IMR-90 (cell line): ENCODE measurements around the gene CRIM1. TPM values are rescaled to one million over a fixed set of nuclear protein-coding genes. Genes with fewer than 3 reads are reported as not detected.

ENCODE experiments used
- ATAC-seq: fragments of 200-7000 bp; cut with Tn5 transposase; 2 replicates; pipeline ENCODE4 v1.9.1; 2020; ENCODE audit warnings: low read depth, mild to moderate bottlenecking, moderate library complexity
- BruUV-seq: library from RNA; stranded (reverse); fragments of 400-500 nt; replicated peaks from 2 replicates; lab custom pipeline; 2021; lab: Mats Ljungman, UMichigan
- CTCF ChIA-PET: fragments of 300-600 bp; formaldehyde crosslinking; extraction: SDS; loops from one replicate; lab custom pipeline; 2021; ENCODE audit warnings: antibody characterized with exemption; lab: Yijun Ruan, JAX
- POLR2A ChIA-PET: fragments of 300-600 bp; sonication (Branson Sonifier 250); formaldehyde crosslinking; loops from one replicate; lab custom pipeline; 2022; ENCODE audit warnings: antibody characterized with exemption; ENCODE audit not compliant: unreplicated experiment; lab: Charles Lee
- DNase-seq: peaks from one replicate; pipeline ENCODE4 v3.0.0; 2013
- H2AFZ ChIP-seq: replicated peaks from 2 replicates; pipeline ENCODE3; 2013; ENCODE audit warnings: low read length, mild to moderate bottlenecking; ENCODE audit not compliant: poor library complexity
- H2AK5ac ChIP-seq: 2 replicates; pipeline ENCODE4 v1.6.1; 2013; ENCODE audit warnings: low read depth, low read length, inconsistent platforms
- H2AK9ac ChIP-seq: replicated peaks from 2 replicates; pipeline ENCODE3; 2013; ENCODE audit warnings: mild to moderate bottlenecking, low read depth, low read length, moderate library complexity; ENCODE audit not compliant: poor library complexity
- H2BK120ac ChIP-seq: 2 replicates; pipeline ENCODE4 v1.6.1; 2013; ENCODE audit warnings: low read depth, low read length, inconsistent platforms
- H2BK15ac ChIP-seq: 3 replicates; pipeline ENCODE4 v1.6.1; 2013; ENCODE audit warnings: low read depth, low read length, inconsistent platforms
- H2BK20ac ChIP-seq: 2 replicates; pipeline ENCODE4 v1.6.1; 2013; ENCODE audit warnings: low read depth, mild to moderate bottlenecking, inconsistent platforms, low read length, moderate library complexity
- H2BK5ac ChIP-seq: 2 replicates; pipeline ENCODE4 v1.6.1; 2013; ENCODE audit warnings: mild to moderate bottlenecking, low read depth, low read length, inconsistent platforms; ENCODE audit not compliant: poor library complexity, severe bottlenecking
- H3K14ac ChIP-seq: replicated peaks from 2 replicates; pipeline ENCODE4 v1.6.1; 2013; ENCODE audit warnings: low read depth, low read length, inconsistent platforms
- H3K18ac ChIP-seq: 2 replicates; pipeline ENCODE4 v1.6.1; 2013; ENCODE audit warnings: low read depth, low read length, control low read depth
- H3K23ac ChIP-seq: 2 replicates; pipeline ENCODE4 v1.6.1; 2013; ENCODE audit warnings: low read depth, low read length, inconsistent platforms
- H3K27ac ChIP-seq: 2 replicates; pipeline ENCODE4 v1.5.1; 2013; ENCODE audit warnings: mild to moderate bottlenecking, control low read depth, low read length; ENCODE audit not compliant: insufficient read depth
- H3K27me3 ChIP-seq: 2 replicates; pipeline ENCODE4 v1.6.1; 2013; ENCODE audit warnings: low read length; ENCODE audit not compliant: control insufficient read depth, insufficient read depth
- H3K36me3 ChIP-seq: 2 replicates; pipeline ENCODE4 v1.6.1; 2013; ENCODE audit warnings: low read length, mixed read lengths; ENCODE audit not compliant: control insufficient read depth, insufficient read depth
- H3K4ac ChIP-seq: 2 replicates; pipeline ENCODE4 v1.6.1; 2013; ENCODE audit warnings: low read depth, low read length, inconsistent platforms
- H3K4me1 ChIP-seq: 2 replicates; pipeline ENCODE4 v1.6.1; 2013; ENCODE audit warnings: low read length, mixed read lengths; ENCODE audit not compliant: control insufficient read depth, insufficient read depth
- H3K4me2 ChIP-seq: 2 replicates; pipeline ENCODE4 v1.6.1; 2013; ENCODE audit warnings: low read depth, mild to moderate bottlenecking, control low read depth, low read length, moderate library complexity
- H3K4me3 ChIP-seq: 2 replicates; pipeline ENCODE4 v1.5.1; 2013; ENCODE audit warnings: low read depth, mild to moderate bottlenecking, control low read depth, low read length, moderate library complexity; ENCODE audit not compliant: insufficient read depth
- H3K56ac ChIP-seq: 2 replicates; pipeline ENCODE4 v1.6.1; 2013; ENCODE audit warnings: low read length, inconsistent platforms; ENCODE audit not compliant: insufficient read depth; ENCODE audit errors: extremely low read depth
- H3K79me1 ChIP-seq, 2 experiments: 2 replicates each; pipeline ENCODE4 v1.6.1; 2013; ENCODE audit warnings: low read length in 2 of 2, inconsistent platforms in 1 of 2, low read depth in 1 of 2
- H3K9ac ChIP-seq: 2 replicates; pipeline ENCODE4 v1.6.1; 2013; ENCODE audit warnings: low read depth, low read length, control low read depth
- H3K9me1 ChIP-seq: 2 replicates; pipeline ENCODE4 v1.6.1; 2013; ENCODE audit warnings: low read length, inconsistent platforms; ENCODE audit not compliant: insufficient read depth
- H3K9me3 ChIP-seq: 2 replicates; pipeline ENCODE4 v1.6.1; 2013; ENCODE audit warnings: low read length; ENCODE audit not compliant: control insufficient read depth, insufficient read depth
- H4K20me1 ChIP-seq: 2 replicates; pipeline ENCODE4 v1.6.1; 2013; ENCODE audit warnings: low read length, inconsistent platforms; ENCODE audit not compliant: insufficient read depth
- H4K5ac ChIP-seq: 2 replicates; pipeline ENCODE4 v1.6.1; 2013; ENCODE audit warnings: mild to moderate bottlenecking, low read depth, low read length, control low read depth
- H4K8ac ChIP-seq, 2 experiments: 2 replicates each; pipeline ENCODE4 v1.6.1; 2013; ENCODE audit warnings: low read depth in 2 of 2, low read length in 2 of 2, control low read depth in 1 of 2, inconsistent platforms in 1 of 2
- H4K91ac ChIP-seq: 2 replicates; pipeline ENCODE4 v1.6.1; 2013; ENCODE audit warnings: low read depth, low read length, inconsistent platforms; ENCODE audit not compliant: insufficient read depth
- MAZ ChIP-seq: IDR thresholded peaks from 2 replicates; pipeline ENCODE4 v1.6.1; 2012; ENCODE audit warnings: low read depth, mild to moderate bottlenecking, low read length, improper control_type of control experiment, moderate library complexity, borderline replicate concordance
- RAD21 ChIP-seq: IDR thresholded peaks from 2 replicates; pipeline ENCODE4 v1.6.1; 2012; ENCODE audit warnings: low read length, improper control_type of control experiment
- WGBS, 2 experiments: methylation state at CpG; one replicate each; pipeline versions ENCODE4 v1.1.5 to v1.1.7; 2013; ENCODE audit warnings: missing lambda C conversion rate in 2 of 2; ENCODE audit not compliant: insufficient read length in 1 of 2; ENCODE audit errors: extremely low coverage in 2 of 2; 5-methylcytosine and 5-hydroxymethylcytosine counted together
- dilution Hi-C: fragments of 300-500 bp; cut with HindIII; formaldehyde crosslinking; loops from one replicate; pipeline ENCODE4 v1.14.3; 2018; ENCODE audit warnings: low sequenced_read_pairs; ENCODE audit not compliant: unreplicated experiment
- in situ Hi-C: fragments of 300-500 bp; cut with MboI; formaldehyde crosslinking; loops from 3 replicates; pipeline ENCODE4 v1.14.3; 2019; ENCODE audit warnings: low sequenced_read_pairs, inconsistent platforms, mixed read lengths
- intact Hi-C: fragments of 100-400 bp; cut with micrococcal nuclease; formaldehyde crosslinking; loops from 2 replicates; pipeline ENCODE4 v1.10.0; 2022
- polyA plus RNA-seq, 3 experiments: library from polyadenylated mRNA; depleted of rRNA; stranded (reverse); fragments of >200 nt; gene quantifications; 2 replicates each; pipeline ENCODE4 v1.2.3, GENCODE V29; 2012; ENCODE audit warnings: low replicate concordance in 1 of 3
- total RNA-seq: library from RNA; depleted of rRNA; stranded (reverse); fragments of >200 nt; gene quantifications from 2 replicates; pipeline ENCODE4 v1.2.3, GENCODE V29; 2012
- TF ChIP-seq, protein P1 (sequence below): fragments of 150-350 bp; IDR thresholded peaks from 2 replicates; pipeline ENCODE4 v1.6.1; 2017; ENCODE audit warnings: mild to moderate bottlenecking, antibody characterized with exemption, low read length, low read depth

The CRIM1 gene
- total and polyA plus RNA-seq, 2 of the 4 experiments (the other 2 are of a cell fraction), result 285 to 490 TPM

- no peak overlapping the region for H3K4me2 ChIP-seq
- H2AFZ ChIP-seq, result no peak overlapping the region
- peak overlapping the region; percentile 68 for H3K14ac ChIP-seq
- BruUV-seq, result no TSS peak
- H3K27ac ChIP-seq, result peak overlapping the region; percentile 63; the same call in 1 of the 2 replicates
- H3K27me3 ChIP-seq, result no peaks in the 10 kb centered on the region
- no peak overlapping the region for H2AK9ac ChIP-seq
- peaks cover 38 to 72% of the 10 kb centered on the region in 2 experiments for H3K79me1 ChIP-seq
- intact Hi-C loops, result no loop called here
- ATAC-seq (no peak), DNase-seq (no peak)
- no peak overlapping the region for H2BK120ac ChIP-seq
- H3K4ac ChIP-seq, result no peak overlapping the region
- ChIA-PET CTCF (no interaction called here), POLR2A (no interaction called here)
- TF ChIP-seq, protein P1, sequence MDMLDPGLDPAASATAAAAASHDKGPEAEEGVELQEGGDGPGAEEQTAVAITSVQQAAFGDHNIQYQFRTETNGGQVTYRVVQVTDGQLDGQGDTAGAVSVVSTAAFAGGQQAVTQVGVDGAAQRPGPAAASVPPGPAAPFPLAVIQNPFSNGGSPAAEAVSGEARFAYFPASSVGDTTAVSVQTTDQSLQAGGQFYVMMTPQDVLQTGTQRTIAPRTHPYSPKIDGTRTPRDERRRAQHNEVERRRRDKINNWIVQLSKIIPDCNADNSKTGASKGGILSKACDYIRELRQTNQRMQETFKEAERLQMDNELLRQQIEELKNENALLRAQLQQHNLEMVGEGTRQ, result no peak
- no peak for TF ChIP-seq MAZ
- TF ChIP-seq RAD21, result no peak
- 0 out of 4 replicates have a peak overlapping the region, but pooled peaks of 1 of the 2 experiments have one; percentile 22 for H4K8ac ChIP-seq
- no peak overlapping the region; the same call in 1 of the 2 replicates for H2BK20ac ChIP-seq
- no peak overlapping the region for H4K91ac ChIP-seq
- no peak overlapping the region for H3K4me3 ChIP-seq
- dilution Hi-C loops, result no loop called here
- peaks cover 40% of the 10 kb centered on the region for H3K36me3 ChIP-seq
- no peak overlapping the region for H3K9ac ChIP-seq
- peak overlapping the region; percentile 4; the same call in 1 of the 2 replicates for H4K5ac ChIP-seq
- peaks cover 23% of the 10 kb centered on the region for H3K9me1 ChIP-seq
- no peak overlapping the region; the same call in 1 of the 2 replicates for H3K18ac ChIP-seq
- peaks cover 11% of the 10 kb centered on the region; the same call in 1 of the 2 replicates for H4K20me1 ChIP-seq
- H3K4me1 ChIP-seq, result peaks cover 17% of the 10 kb centered on the region
- no peaks in the 10 kb centered on the region for H3K9me3 ChIP-seq
- in situ Hi-C loops, result loop anchor here (10.0 kb wide), 1 partner anchor 150 kb away; no protein-coding TSS in a partner anchor
- WGBS, 2 experiments, result 100% methylated on average over 1 of the region's 5 CpGs; no CpG with 5 or more reads in 1 of the 2 experiments
- peak overlapping the region; percentile 63 for H2BK5ac ChIP-seq
- no peak overlapping the region for H3K56ac ChIP-seq
- H2BK15ac ChIP-seq, result 0 out of 3 replicates have a peak overlapping the region, but pooled peaks have one; percentile 38
- H2AK5ac ChIP-seq, result 0 out of 2 replicates have a peak overlapping the region, but pooled peaks have one; percentile 4
- peak overlapping the region; percentile 79 for H3K23ac ChIP-seq
Observed at GRCh38 chr2:36525245-36525644, 169.7 kb downstream of the CRIM1 start.
